ENCODE measurements around the gene PDE6C. TPM values are rescaled to one million over a fixed set of nuclear protein-coding genes. Genes with fewer than 3 reads are reported as not detected.

PDE6C gene
- total RNA-seq, 1 experiment from 2014 or later: not detected

GRCh38 chr10:93630625-93631557 lies 18.6 kb downstream of the PDE6C start:
- intact Hi-C loops (cut with micrococcal nuclease; ENCODE audit: unreplicated experiment): no loop called here
- BruUV-seq (replicated peaks): no TSS peak
- no peaks in the 10 kb centered on the region for H3K4me1 Mint-ChIP-seq (ENCODE audit: low read depth, unreplicated experiment)
- no peak for TF ChIP-seq CTCF (IDR thresholded peaks at IDR 0.05; ENCODE audit: unreplicated experiment)
- peaks cover 15% of the 10 kb centered on the region for H3K27me3 Mint-ChIP-seq (ENCODE audit: unreplicated experiment)
- CTCF ChIA-PET: no interaction called here
- H3K9me3 Mint-ChIP-seq (ENCODE audit: low read depth, unreplicated experiment): no peaks in the 10 kb centered on the region
- H3K4me3 Mint-ChIP-seq (ENCODE audit: low read depth, unreplicated experiment): no peak overlapping the region
- H3K36me3 Mint-ChIP-seq (ENCODE audit: insufficient read depth, unreplicated experiment): no peaks in the 10 kb centered on the region
- no peak for DNase-seq
- no peak overlapping the region for H3K27ac Mint-ChIP-seq (ENCODE audit: unreplicated experiment)

GRCh38 chr10:93639791-93640190 lies 27.5 kb downstream of the PDE6C start:
- no TSS peak for BruUV-seq (replicated peaks)
- no peak overlapping the region for H3K27ac Mint-ChIP-seq (ENCODE audit: unreplicated experiment)

GRCh38 chr10:93652857-93653256 lies 40.5 kb downstream of the PDE6C start:
- CTCF ChIA-PET: no interaction called here
- no peaks in the 10 kb centered on the region for H3K27me3 Mint-ChIP-seq (ENCODE audit: unreplicated experiment)
- no peak overlapping the region for H3K4me3 Mint-ChIP-seq (ENCODE audit: low read depth, unreplicated experiment)
- TF ChIP-seq CTCF (IDR thresholded peaks at IDR 0.05; ENCODE audit: unreplicated experiment): no peak
- H3K36me3 Mint-ChIP-seq (ENCODE audit: insufficient read depth, unreplicated experiment): no peaks in the 10 kb centered on the region
- no TSS peak for BruUV-seq (replicated peaks)
- intact Hi-C loops (cut with micrococcal nuclease; ENCODE audit: unreplicated experiment): no loop called here
- no peak overlapping the region for H3K27ac Mint-ChIP-seq (ENCODE audit: unreplicated experiment)
- H3K4me1 Mint-ChIP-seq (ENCODE audit: low read depth, unreplicated experiment): peaks cover 12% of the 10 kb centered on the region
- DNase-seq: peak; percentile 3
- H3K9me3 Mint-ChIP-seq (ENCODE audit: low read depth, unreplicated experiment): no peaks in the 10 kb centered on the region

More at GRCh38 chr10:93639791-93640190, 27.5 kb downstream of the PDE6C start:
- DNase-seq: no peak
- Mint-ChIP-seq H3K27me3 (ENCODE audit: unreplicated experiment) (peaks cover 23% of the 10 kb centered on the region), H3K36me3 (ENCODE audit: insufficient read depth, unreplicated experiment) (no peaks in the 10 kb centered on the region), H3K9me3 (ENCODE audit: low read depth, unreplicated experiment) (peaks cover 3% of the 10 kb centered on the region), H3K4me3 (ENCODE audit: low read depth, unreplicated experiment) (no peak overlapping the region), H3K4me1 (ENCODE audit: low read depth, unreplicated experiment) (no peaks in the 10 kb centered on the region)
- intact Hi-C loops (cut with micrococcal nuclease; ENCODE audit: unreplicated experiment): no loop called here
- TF ChIP-seq CTCF (IDR thresholded peaks at IDR 0.05; ENCODE audit: unreplicated experiment): no peak
- CTCF ChIA-PET: no interaction called here

- BruUV-seq (replicated peaks): no TSS peak
- TF ChIP-seq CTCF (IDR thresholded peaks at IDR 0.05; ENCODE audit: unreplicated experiment): no peak
- no peak for DNase-seq
- no peaks in the 10 kb centered on the region for H3K36me3 Mint-ChIP-seq (ENCODE audit: insufficient read depth, unreplicated experiment)
- H3K4me1 Mint-ChIP-seq (ENCODE audit: low read depth, unreplicated experiment): peaks cover 12% of the 10 kb centered on the region
- H3K27ac Mint-ChIP-seq (ENCODE audit: unreplicated experiment): no peak overlapping the region
- CTCF ChIA-PET: interaction anchor here (0.7 kb wide), 1 partner anchor 100 kb away, joined by 3 read pairs; no protein-coding TSS in a partner anchor
- no peak overlapping the region for H3K4me3 Mint-ChIP-seq (ENCODE audit: low read depth, unreplicated experiment)
- no peaks in the 10 kb centered on the region for H3K27me3 Mint-ChIP-seq (ENCODE audit: unreplicated experiment)
- no peaks in the 10 kb centered on the region for H3K9me3 Mint-ChIP-seq (ENCODE audit: low read depth, unreplicated experiment)
- intact Hi-C loops (cut with micrococcal nuclease; ENCODE audit: unreplicated experiment): no loop called here
Measured at GRCh38 chr10:93654201-93654600, 41.9 kb downstream of the PDE6C start.

All from Calu3 (cell line).